Activated CD4-positive, alpha-beta T cell treated with anti-CD3 and anti-CD28 coated beads, Interleukin-2, amount 50 U/mL, for 16 hours (primary cell): ENCODE results near the gene KCNN3.
"Not testable (repeated sequence)": the region's sequence is repeated elsewhere in the genome, so short reads cannot be mapped to it uniquely, and the experiment has no call there.

ENCODE experiments used
- DNase-seq: peaks from one replicate; pipeline ENCODE4 v3.0.0-alpha.2; 2020

Gene KCNN3

DNA sequence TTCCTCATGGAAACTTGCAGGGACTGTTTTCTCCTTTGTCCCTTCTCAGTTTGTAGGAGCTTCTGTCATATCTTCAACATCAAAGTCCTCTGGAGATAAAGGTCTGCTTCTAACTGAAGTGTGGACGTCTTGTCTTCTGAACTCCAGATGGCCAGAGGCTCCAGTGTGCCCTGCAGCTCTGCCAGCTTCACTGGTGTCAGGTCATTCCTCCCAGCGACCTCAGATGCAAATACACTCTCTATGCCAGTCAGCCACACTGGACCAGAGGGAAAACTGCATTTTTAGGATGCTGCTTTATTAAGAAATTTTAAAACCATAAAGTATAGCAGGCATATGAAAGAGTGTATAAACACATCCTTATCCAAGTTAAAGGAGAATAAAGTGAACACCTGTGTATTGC, 183.6 kb downstream of the KCNN3 start:
- no peak for DNase-seq

GRCh38 chr1:154683820-154684219, 186.3 kb downstream of the KCNN3 start:
- DNase-seq, result no peak

GRCh38 chr1:154682254-154682653, 187.8 kb downstream of the KCNN3 start:
- no peak for DNase-seq

DNA sequence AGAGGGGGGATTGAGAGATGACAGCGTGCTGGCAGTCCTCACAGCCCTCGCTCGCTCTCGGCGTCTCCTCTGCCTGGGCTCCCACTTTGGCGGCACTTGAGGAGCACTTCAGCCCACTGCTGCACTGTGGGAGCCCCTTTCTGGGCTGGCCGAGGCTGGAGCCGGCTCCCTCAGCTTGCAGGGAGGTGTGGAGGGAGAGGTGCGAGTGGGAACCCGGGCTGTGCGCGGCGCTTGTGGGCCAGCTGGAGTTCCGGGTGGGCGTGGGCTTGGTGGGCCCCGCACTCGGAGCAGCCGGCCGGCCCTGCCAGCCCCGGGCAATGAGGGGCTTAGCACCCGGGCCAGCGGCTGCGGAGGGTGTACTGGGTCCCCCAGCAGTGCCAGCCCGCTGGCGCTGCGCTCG, 192.2 kb downstream of the KCNN3 start:
- not testable (repeated sequence) for DNase-seq

DNA sequence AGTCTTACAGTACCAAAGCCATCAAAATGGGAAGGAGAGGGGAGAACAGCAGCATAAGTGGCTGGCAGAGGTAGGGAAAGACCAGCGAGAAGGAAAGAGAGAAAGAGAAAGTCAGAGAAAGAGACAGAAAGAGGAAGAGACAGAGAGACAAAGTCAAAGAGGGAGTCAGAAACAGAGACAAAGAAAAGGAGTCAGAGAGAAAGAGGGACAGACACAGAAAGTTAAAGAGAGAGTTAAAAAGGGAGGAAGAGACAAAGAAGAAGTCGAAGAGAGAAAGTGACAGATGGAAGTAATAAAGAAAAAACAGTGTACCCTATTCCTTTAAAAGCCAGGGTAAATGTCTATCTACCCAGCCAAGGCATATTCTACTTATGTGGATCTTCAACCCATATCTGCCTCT, 193.2 kb downstream of the KCNN3 start:
- not testable (repeated sequence) for DNase-seq

DNA sequence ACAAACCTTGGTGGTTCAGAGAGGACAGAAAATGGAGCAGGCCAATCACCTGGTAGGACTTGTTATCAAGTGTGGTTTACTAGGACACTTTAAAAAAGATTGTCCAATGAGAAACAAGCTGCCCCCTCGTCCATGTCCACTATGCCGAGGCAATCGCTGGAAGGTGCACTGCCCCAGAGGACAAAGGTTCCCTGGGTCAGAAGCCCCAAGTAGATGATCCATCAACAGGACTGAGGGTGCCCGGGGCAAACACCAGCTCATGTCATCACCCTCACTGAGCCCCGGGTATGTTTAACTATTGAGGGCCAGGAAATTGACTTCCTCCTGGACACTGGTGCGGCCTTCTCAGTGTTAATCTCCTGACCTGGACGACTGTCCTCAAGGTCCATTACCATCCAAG, 195.6 kb downstream of the KCNN3 start:
- DNase-seq, result not testable (repeated sequence)

DNA sequence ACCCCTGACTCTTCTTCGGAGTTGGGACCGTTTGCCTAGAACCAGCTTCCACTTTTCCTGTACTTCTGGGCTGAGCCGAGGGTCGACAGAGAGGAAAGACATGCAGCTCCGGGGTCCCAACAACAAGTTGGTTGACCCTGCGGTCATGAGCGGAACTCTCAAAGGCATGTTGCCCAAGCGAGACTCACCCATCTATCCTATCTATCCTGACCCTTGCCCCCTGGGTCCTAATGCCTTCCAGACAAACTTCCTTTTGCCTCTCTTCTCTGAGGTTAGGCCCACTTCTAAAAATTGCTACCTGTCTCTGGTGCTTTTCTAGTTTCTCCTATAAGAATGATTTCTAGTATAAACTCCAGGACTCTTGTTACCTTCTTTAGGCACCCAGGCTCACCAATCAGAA, 197.8 kb downstream of the KCNN3 start:
- DNase-seq, result not testable (repeated sequence)

- not testable (repeated sequence) for DNase-seq
These were observed 198.7 kb downstream of the KCNN3 start for GRCh38 chr1:154671412-154671811.

GRCh38 chr1:154670310-154671270, 199.5 kb downstream of the KCNN3 start:
- not testable (repeated sequence) for DNase-seq

- peak; percentile 74 for DNase-seq
These were observed 200.4 kb downstream of the KCNN3 start for GRCh38 chr1:154669464-154670282.

DNA sequence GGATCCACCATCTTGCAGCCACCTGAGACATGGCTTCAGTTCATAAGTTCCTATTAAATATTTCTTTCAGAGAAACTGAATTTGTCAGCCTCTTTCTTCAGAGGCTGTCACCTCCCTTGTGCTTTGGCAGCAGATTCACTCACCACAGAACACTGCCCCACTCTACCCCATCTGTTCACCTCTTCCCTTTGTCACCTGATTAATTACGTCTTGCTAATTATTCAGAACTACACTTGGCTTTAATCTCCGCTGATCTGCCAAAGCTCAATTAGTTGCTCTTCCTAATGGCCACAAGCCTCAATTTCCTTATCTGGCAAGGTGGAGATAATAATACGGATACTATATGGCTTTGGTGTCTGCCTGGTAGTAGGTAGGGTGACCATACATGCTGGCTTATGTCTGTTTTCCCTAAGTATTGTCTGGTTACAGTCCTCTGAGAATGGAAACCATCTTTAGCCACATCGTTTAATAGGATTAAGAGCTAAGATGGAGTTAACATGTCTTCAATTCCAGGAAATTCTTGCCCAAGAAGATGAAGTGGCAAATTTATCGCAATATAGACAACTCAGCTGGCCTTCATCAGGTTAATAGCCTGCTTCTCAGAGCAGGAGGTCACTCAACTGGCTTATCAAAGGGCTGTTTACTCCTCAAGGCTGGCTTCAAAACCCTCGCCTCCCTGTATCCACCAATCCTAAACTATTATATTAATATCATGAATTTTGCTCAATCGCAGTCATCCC, 203.9 kb downstream of the KCNN3 start:
- no peak for DNase-seq

DNA sequence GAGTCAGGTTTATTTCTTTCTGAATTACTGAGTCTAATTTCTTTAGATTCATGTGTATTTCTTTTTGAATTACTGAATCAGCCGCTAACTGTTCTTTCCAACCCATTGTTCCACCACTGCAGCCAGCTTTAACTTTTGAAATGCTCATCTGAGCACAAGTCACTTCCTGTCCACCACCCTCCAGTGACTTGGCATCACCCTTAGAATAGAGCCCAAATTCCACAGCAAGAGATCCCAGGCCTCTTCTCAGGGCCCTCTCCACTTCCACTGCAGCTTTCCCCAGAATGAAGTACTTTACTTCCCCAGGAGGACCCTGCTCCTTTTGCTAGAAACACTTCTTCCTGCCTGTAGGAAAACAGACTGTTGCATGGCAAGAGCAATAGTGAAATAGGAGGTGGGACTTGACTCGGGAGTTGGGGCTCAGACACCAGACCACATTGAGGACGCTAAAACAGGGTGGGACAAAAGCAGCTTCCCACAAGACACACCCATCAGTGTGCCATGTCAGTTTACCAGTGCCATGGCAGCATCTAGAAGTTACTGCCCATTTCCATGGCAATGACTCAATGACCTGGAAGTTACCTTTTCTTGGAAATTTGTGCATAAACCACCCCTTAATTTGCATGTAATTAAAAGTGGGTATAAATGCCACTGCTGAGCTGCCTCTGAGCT, 205.6 kb downstream of the KCNN3 start:
- DNase-seq, result no peak

DNA sequence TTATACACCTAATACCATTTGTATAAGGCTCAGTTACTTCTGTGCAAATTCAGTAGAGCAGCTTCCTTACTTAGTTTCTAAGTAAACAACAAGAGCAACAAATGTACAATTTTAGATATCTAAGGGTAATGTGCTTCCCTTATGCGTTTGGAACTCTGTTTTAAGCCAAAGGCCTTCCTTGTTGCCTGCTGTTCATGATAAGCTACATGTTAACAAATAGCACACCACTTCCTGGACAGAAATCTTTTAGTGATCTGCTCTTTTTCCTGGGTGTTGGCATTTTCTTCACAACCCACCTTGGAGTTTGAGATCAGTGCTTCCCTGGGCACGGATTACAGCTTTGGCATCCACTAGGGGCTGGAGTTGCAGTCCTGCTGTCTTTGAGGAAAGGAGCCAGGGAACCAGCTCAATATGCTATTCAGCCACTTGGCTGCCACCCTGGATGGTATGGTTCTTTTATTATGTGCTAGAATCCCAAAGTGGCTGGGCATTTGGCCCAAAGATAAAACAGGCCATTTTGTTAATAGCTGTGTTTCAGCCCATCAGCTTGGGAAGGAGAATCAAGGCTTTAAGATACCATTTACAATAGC, 206.5 kb downstream of the KCNN3 start:
- no peak for DNase-seq

DNA sequence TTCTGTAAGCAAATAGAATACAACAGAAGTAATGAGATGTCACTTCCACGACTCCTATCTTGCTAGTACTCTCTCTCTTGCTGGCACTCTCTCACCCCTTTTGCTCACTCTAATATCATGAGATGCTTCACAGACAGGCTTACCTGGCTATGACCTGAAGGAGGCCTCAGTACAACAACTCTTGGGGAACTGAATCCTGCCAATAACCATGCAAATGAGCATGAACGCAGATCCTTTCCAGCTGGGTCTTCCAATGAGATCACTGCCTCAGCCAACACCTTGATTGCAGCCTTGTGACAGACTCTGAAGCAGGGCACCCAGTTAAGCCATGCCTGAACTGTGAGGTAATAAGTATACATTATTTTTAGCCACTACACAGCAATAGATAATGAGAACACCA, 209.0 kb downstream of the KCNN3 start:
- DNase-seq, result no peak

GRCh38 chr1:154659823-154660592, 210.1 kb downstream of the KCNN3 start:
- DNase-seq, result no peak

GRCh38 chr1:154657556-154657955, 212.5 kb downstream of the KCNN3 start:
- DNase-seq, result no peak

- no peak for DNase-seq
These were observed 217.2 kb downstream of the KCNN3 start for GRCh38 chr1:154652893-154653292.
